H1 (cell line): Measurements from ENCODE around the gene ADGRB3. TPM values are rescaled to one million over a fixed set of nuclear protein-coding genes. Genes with fewer than 3 reads are reported as not detected.

Source experiments
- CTCF ChIA-PET: fragments of 300-600 bp; sonication (Branson Sonifier 250); formaldehyde crosslinking; loops from one replicate; lab custom pipeline; 2021; ENCODE audit not compliant: partially characterized antibody; lab: Charles Lee
- POLR2A ChIA-PET: fragments of 300-600 bp; sonication (Branson Sonifier 250); formaldehyde crosslinking; loops from one replicate; lab custom pipeline; 2021; ENCODE audit warnings: inconsistent platforms; ENCODE audit not compliant: partially characterized antibody; lab: Charles Lee
- DNase-seq, 2 experiments: peaks; one replicate each; pipeline versions ENCODE4 v3.0.0 to v3.0.0-alpha.2; 2010 to 2022; ENCODE audit warnings: low spot score in 2 of 2, low read depth in 1 of 2, mixed read lengths in 1 of 2
- FAIRE-seq: peaks from 2 replicates; lab custom pipeline; 2011; peaks lifted over from hg19 to GRCh38; lab: Jason Lieb, UNC
- H2AFZ ChIP-seq: 2 replicates; pipeline ENCODE4 v1.8.1; 2012; ENCODE audit warnings: low read length, inconsistent platforms
- H2AK5ac ChIP-seq: 2 replicates; pipeline ENCODE4 v1.6.1; 2013; ENCODE audit warnings: low read depth, low read length
- H2BK120ac ChIP-seq: replicated peaks from 2 replicates; pipeline ENCODE3; 2013; ENCODE audit warnings: low read depth, low read length, inconsistent platforms
- H2BK12ac ChIP-seq: 2 replicates; pipeline ENCODE4 v1.6.1; 2013; ENCODE audit warnings: low read depth, low read length
- H2BK15ac ChIP-seq: 2 replicates; pipeline ENCODE4 v1.6.1; 2013; ENCODE audit warnings: low read length
- H2BK20ac ChIP-seq: 2 replicates; pipeline ENCODE4 v1.6.1; 2013; ENCODE audit warnings: low read length
- H2BK5ac ChIP-seq: 2 replicates; pipeline ENCODE4 v1.6.1; 2013; ENCODE audit warnings: low read depth, low read length
- H3K14ac ChIP-seq: 2 replicates; pipeline ENCODE4 v1.6.1; 2013; ENCODE audit warnings: inconsistent platforms; ENCODE audit not compliant: insufficient read length
- H3K18ac ChIP-seq: 2 replicates; pipeline ENCODE4 v1.6.1; 2013; ENCODE audit warnings: low read length; ENCODE audit errors: extremely low read depth
- H3K23ac ChIP-seq: 2 replicates; pipeline ENCODE4 v1.6.1; 2013; ENCODE audit warnings: inconsistent platforms; ENCODE audit not compliant: insufficient read length
- H3K23me2 ChIP-seq: 2 replicates; pipeline ENCODE4 v1.6.1; 2013; ENCODE audit warnings: low read depth, low read length
- H3K27ac ChIP-seq: 2 replicates; pipeline ENCODE4 v1.6.1; 2011; ENCODE audit warnings: low read depth, low read length, inconsistent platforms
- H3K27me3 ChIP-seq, 4 experiments: replicated peaks in 1 of 4; 1 replicate in 1 of 4; 2 replicates in 3 of 4; pipeline versions ENCODE4 v1.6.1 to v1.8.1; 2011 to 2013; ENCODE audit warnings: low read length in 3 of 4, mild to moderate bottlenecking in 3 of 4, inconsistent platforms in 2 of 4, mixed read lengths in 2 of 4, moderate library complexity in 1 of 4; ENCODE audit not compliant: control insufficient read depth in 3 of 4, insufficient read depth in 3 of 4; ENCODE audit errors: extremely low read depth in 1 of 4
- H3K36me3 ChIP-seq, 4 experiments: 2 replicates each; pipeline versions ENCODE4 v1.6.1 to v1.8.1; 2011 to 2013; ENCODE audit warnings: mild to moderate bottlenecking in 4 of 4, low read length in 3 of 4, moderate library complexity in 2 of 4, control low read depth in 1 of 4, inconsistent platforms in 1 of 4; ENCODE audit not compliant: insufficient read depth in 4 of 4, control insufficient read depth in 2 of 4
- H3K4ac ChIP-seq: replicated peaks from 2 replicates; pipeline ENCODE3; 2013; ENCODE audit warnings: low read length, low read depth, mixed read lengths, inconsistent platforms; ENCODE audit not compliant: insufficient read length
- H3K4me1 ChIP-seq, 4 experiments: replicated peaks in 1 of 4; 1 replicate in 1 of 4; 2 replicates in 3 of 4; pipeline versions ENCODE4 v1.6.1 to v1.8.1; 2011 to 2013; ENCODE audit warnings: low read length in 3 of 4, inconsistent platforms in 2 of 4, mixed read lengths in 1 of 4; ENCODE audit not compliant: insufficient read depth in 4 of 4, control insufficient read depth in 3 of 4
- H3K4me2 ChIP-seq, 2 experiments: 2 replicates each; pipeline versions ENCODE4 v1.6.1 to v1.8.1; 2011 to 2013; ENCODE audit warnings: low read depth in 2 of 2, low read length in 2 of 2, control low read depth in 1 of 2, inconsistent platforms in 1 of 2, mild to moderate bottlenecking in 1 of 2; ENCODE audit not compliant: insufficient read depth in 1 of 2
- H3K4me3 ChIP-seq, 4 experiments: fragments of 200-600, 300-600 bp in 1 of 4; sonication (generic), shearing (Covaris generic), sonication (Bioruptor Twin) in 1 of 4; 2 replicates each; pipeline versions ENCODE4 v1.5.1 to v1.8.1; 2011 to 2016; ENCODE audit warnings: low read length in 4 of 4, low read depth in 3 of 4, control low read depth in 2 of 4, inconsistent platforms in 2 of 4, mild to moderate bottlenecking in 2 of 4, mixed read lengths in 1 of 4, moderate library complexity in 1 of 4; ENCODE audit not compliant: insufficient read depth in 2 of 4; ENCODE audit errors: extremely low read depth in 1 of 4
- H3K56ac ChIP-seq: replicated peaks from 2 replicates; pipeline ENCODE3; 2013; ENCODE audit warnings: low read depth, mild to moderate bottlenecking, mixed read lengths, low read length, inconsistent platforms; ENCODE audit not compliant: insufficient read length
- H3K79me1 ChIP-seq: 2 replicates; pipeline ENCODE4 v1.6.1; 2013; ENCODE audit warnings: low read depth, low read length, control low read depth
- H3K79me2 ChIP-seq, 2 experiments: 2 replicates each; pipeline versions ENCODE4 v1.6.1 to v1.8.1; 2012 to 2013; ENCODE audit warnings: low read length in 2 of 2, mild to moderate bottlenecking in 2 of 2, inconsistent platforms in 1 of 2; ENCODE audit not compliant: insufficient read depth in 2 of 2, control insufficient read depth in 1 of 2
- H3K9ac ChIP-seq, 4 experiments: replicated peaks in 1 of 4; 1 replicate in 1 of 4; 2 replicates in 3 of 4; pipeline versions ENCODE4 v1.6.1 to v1.8.1; 2011 to 2013; ENCODE audit warnings: low read depth in 3 of 4, low read length in 3 of 4, control low read depth in 2 of 4, mild to moderate bottlenecking in 2 of 4, moderate library complexity in 2 of 4, inconsistent platforms in 1 of 4; ENCODE audit errors: extremely low read depth in 1 of 4
- H3K9me3 ChIP-seq, 2 experiments: 2 replicates each; pipeline versions ENCODE4 v1.6.1 to v1.8.1; 2012 to 2013; ENCODE audit warnings: mild to moderate bottlenecking in 2 of 2, moderate library complexity in 2 of 2, control low read depth in 1 of 2, inconsistent platforms in 1 of 2, low read depth in 1 of 2, low read length in 1 of 2, mixed read lengths in 1 of 2; ENCODE audit not compliant: insufficient read depth in 2 of 2
- H4K20me1 ChIP-seq, 2 experiments: replicated peaks in 1 of 2; 2 replicates each; pipeline versions ENCODE3 to v1.8.1; 2011 to 2013; ENCODE audit warnings: inconsistent platforms in 2 of 2, low read length in 2 of 2, mild to moderate bottlenecking in 1 of 2; ENCODE audit not compliant: insufficient read depth in 2 of 2, control insufficient read depth in 1 of 2
- H4K5ac ChIP-seq: 2 replicates; pipeline ENCODE4 v1.6.1; 2013; ENCODE audit warnings: low read length, low read depth, mixed read lengths, inconsistent platforms; ENCODE audit not compliant: insufficient read length
- H4K8ac ChIP-seq: 2 replicates; pipeline ENCODE4 v1.8.0; 2013; ENCODE audit warnings: mild to moderate bottlenecking, moderate library complexity, low read length, inconsistent platforms; ENCODE audit not compliant: insufficient read depth; ENCODE audit errors: extremely low read depth
- H4K91ac ChIP-seq: replicated peaks from 2 replicates; pipeline ENCODE3; 2013; ENCODE audit warnings: low read length, mixed read lengths, inconsistent platforms; ENCODE audit not compliant: insufficient read length
- CHD1 ChIP-seq: IDR thresholded peaks from 2 replicates; pipeline ENCODE4 v1.6.1; 2012; ENCODE audit warnings: low read depth, low read length, improper control_type of control experiment
- CTCF ChIP-seq, 3 experiments: IDR thresholded peaks; 1 replicate in 2 of 3; 2 replicates in 1 of 3; pipeline versions ENCODE4 v1.5.1 to v1.6.1; 2011; ENCODE audit warnings: low read length in 3 of 3, mild to moderate bottlenecking in 3 of 3, inconsistent platforms in 2 of 3, low read depth in 1 of 3, moderate library complexity in 1 of 3; ENCODE audit not compliant: insufficient read depth in 1 of 3; ENCODE audit errors: control extremely low read depth in 1 of 3
- EGR1 ChIP-seq: IDR thresholded peaks from 2 replicates; pipeline ENCODE4 v1.6.1; 2011; ENCODE audit warnings: low read depth, low read length, borderline replicate concordance
- EP300 ChIP-seq, 2 experiments: IDR thresholded peaks; 1 replicate in 1 of 2; 2 replicates in 1 of 2; pipeline ENCODE4 v1.6.1; 2011 to 2012; ENCODE audit warnings: low read depth in 2 of 2, low read length in 2 of 2, mild to moderate bottlenecking in 2 of 2, borderline replicate concordance in 1 of 2, inconsistent platforms in 1 of 2, moderate library complexity in 1 of 2
- KDM5A ChIP-seq: fragments of 200-600 bp; IDR thresholded peaks from 2 replicates; pipeline ENCODE4 v1.7.1; 2012; ENCODE audit warnings: mild to moderate bottlenecking, low read length, inconsistent platforms, mixed read lengths
- MAX ChIP-seq: IDR thresholded peaks from 2 replicates; pipeline ENCODE4 v1.6.1; 2012; ENCODE audit warnings: inconsistent platforms
- RFX5 ChIP-seq: IDR thresholded peaks from 2 replicates; pipeline ENCODE4 v1.6.1; 2011; ENCODE audit warnings: low read depth, low read length, improper control_type of control experiment, borderline replicate concordance
- TEAD4 ChIP-seq: IDR thresholded peaks from 2 replicates; pipeline ENCODE4 v1.6.1; 2012; ENCODE audit warnings: low read depth, low read length, inconsistent platforms, mixed read lengths
- WGBS, 2 experiments: shearing (Covaris generic) in 1 of 2; methylation state at CpG; one replicate each; pipeline versions ENCODE4 v1.1.6 to v1.1.7; 2013 to 2015; ENCODE audit warnings: low lambda C conversion rate in 2 of 2, mixed read lengths in 2 of 2, inconsistent platforms in 1 of 2, low coverage in 1 of 2, missing lambda C conversion rate in 1 of 2; ENCODE audit not compliant: insufficient replicate concordance in 2 of 2, insufficient coverage in 1 of 2, insufficient read length in 1 of 2; ENCODE audit errors: extremely low coverage in 1 of 2, missing lambda C conversion rate in 1 of 2; 5-methylcytosine and 5-hydroxymethylcytosine counted together
- polyA plus RNA-seq, 7 experiments: library from polyadenylated mRNA; depleted of rRNA in 3 of 7; stranded (reverse) in 5 of 7; unstranded in 2 of 7; fragments of >200 nt in 5 of 7; fragments of 200-250 nt in 2 of 7; gene quantifications; 1 replicate in 5 of 7; 2 replicates in 1 of 7; 4 replicates in 1 of 7; pipeline versions ENCODE4 v1.2.1 to v1.2.3, GENCODE V29; 2011 to 2013; ENCODE audit warnings: missing spikeins in 2 of 7, mixed read lengths in 2 of 7
- total RNA-seq: library from RNA; stranded (reverse); fragmentation: NEBNext Ultra II Directional; extraction: Animal tissue kit (Norgen Biotek cat#: 25700); gene quantifications from 2 replicates; pipeline ENCODE4 v1.2.1, GENCODE V29; 2021
- TF ChIP-seq, protein P1 (sequence below): IDR thresholded peaks from 2 replicates; pipeline ENCODE4 v1.6.1; 2012; ENCODE audit warnings: low read length, inconsistent platforms

The ADGRB3 gene
- total and polyA plus RNA-seq, 2 of the 8 experiments (the other 6 are each of a cell fraction or from before 2014, with no cell fraction given): 0.35 to 1.2 TPM

DNA sequence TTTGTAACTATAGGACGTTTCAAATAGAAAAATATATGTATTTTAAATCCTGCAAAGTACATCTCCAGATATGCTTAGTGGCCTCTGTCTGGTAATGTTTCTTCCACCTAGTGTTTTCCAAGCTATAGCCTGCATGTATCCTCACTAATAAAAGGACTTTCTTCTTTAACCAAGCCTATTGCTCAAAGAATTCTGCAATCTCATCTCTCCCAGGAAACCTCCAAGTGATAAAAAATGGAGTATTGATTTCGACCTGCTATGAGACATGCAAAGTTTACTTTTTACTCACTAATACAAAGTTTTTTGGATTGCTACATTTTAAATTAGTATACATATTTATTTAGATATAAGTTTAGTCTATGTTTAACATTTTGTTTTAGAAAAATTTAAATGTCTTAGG, 23.3 kb downstream of the ADGRB3 start:
- Histone ChIP-seq H3K9me3 (no peaks in the 10 kb centered on the region), H3K4me2 (no peak overlapping the region), H3K9ac (no peak overlapping the region), H3K4me1 (no peaks in the 10 kb centered on the region), H3K18ac (no peak overlapping the region), H3K23me2 (no peaks in the 10 kb centered on the region), H3K79me2 (no peaks in the 10 kb centered on the region), H3K79me1 (no peaks in the 10 kb centered on the region), H3K56ac (no peak overlapping the region), H3K27me3 (no peaks in the 10 kb centered on the region), H2BK12ac (no peak overlapping the region), H2AK5ac (no peak overlapping the region), H2BK15ac (no peak overlapping the region), H2BK5ac (no peak overlapping the region), H3K27ac (no peak overlapping the region), H4K91ac (no peak overlapping the region), H4K5ac (no peak overlapping the region), H4K20me1 (no peaks in the 10 kb centered on the region), H2BK120ac (no peak overlapping the region), H2BK20ac (no peak overlapping the region), H3K4me3 (no peak overlapping the region), H3K23ac (no peak overlapping the region), H3K4ac (no peak overlapping the region), H4K8ac (no peak overlapping the region), H3K36me3 (no peaks in the 10 kb centered on the region), H2AFZ (no peak overlapping the region), H3K14ac (no peak overlapping the region)
- ChIA-PET POLR2A (interaction anchor here (0.6 kb wide), 1 partner anchor 21 kb away, joined by 3 read pairs; no protein-coding TSS in a partner anchor), CTCF (interaction anchor here (0.6 to 0.7 kb wide), 2 partner anchors 104 to 271 kb away, joined by 3 read pairs; no protein-coding TSS in a partner anchor)
- no peak for DNase-seq
- FAIRE-seq: no peak
- WGBS, 2 experiments: 77% methylated on average over 2 of the region's 2 CpGs; no CpG with 5 or more reads in 1 of the 2 experiments
- TF ChIP-seq, protein P1, sequence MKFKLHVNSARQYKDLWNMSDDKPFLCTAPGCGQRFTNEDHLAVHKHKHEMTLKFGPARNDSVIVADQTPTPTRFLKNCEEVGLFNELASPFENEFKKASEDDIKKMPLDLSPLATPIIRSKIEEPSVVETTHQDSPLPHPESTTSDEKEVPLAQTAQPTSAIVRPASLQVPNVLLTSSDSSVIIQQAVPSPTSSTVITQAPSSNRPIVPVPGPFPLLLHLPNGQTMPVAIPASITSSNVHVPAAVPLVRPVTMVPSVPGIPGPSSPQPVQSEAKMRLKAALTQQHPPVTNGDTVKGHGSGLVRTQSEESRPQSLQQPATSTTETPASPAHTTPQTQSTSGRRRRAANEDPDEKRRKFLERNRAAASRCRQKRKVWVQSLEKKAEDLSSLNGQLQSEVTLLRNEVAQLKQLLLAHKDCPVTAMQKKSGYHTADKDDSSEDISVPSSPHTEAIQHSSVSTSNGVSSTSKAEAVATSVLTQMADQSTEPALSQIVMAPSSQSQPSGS: no peak
- TF ChIP-seq RFX5: no peak
- TF ChIP-seq EGR1: no peak
- TF ChIP-seq CHD1: no peak
- TF ChIP-seq TEAD4: no peak
- TF ChIP-seq KDM5A: no peak
- TF ChIP-seq MAX: no peak
- TF ChIP-seq CTCF (IDR thresholded peaks at IDR 0.05; ENCODE audit: control extremely low read depth in 1 of 3, insufficient read depth in 1 of 3, low read depth in 1 of 3, low read length in 3 of 3): no peak
- no peak for TF ChIP-seq EP300 (IDR thresholded peaks at IDR 0.05; ENCODE audit: borderline replicate concordance in 1 of 2, low read depth in 2 of 2, low read length in 2 of 2)
